Thyroid gland (tissue), 4 donors: Measurements from ENCODE around the gene ZSCAN29. TPM values are rescaled to one million over a fixed set of nuclear protein-coding genes. Genes with fewer than 3 reads are reported as not detected.

Source experiments
- DNase-seq, 2 donors: peaks; one replicate each; pipeline ENCODE4 v3.0.0-alpha.2; 2019
- H3K27ac ChIP-seq, 3 donors: fragments of 200-600 bp; sonication (generic); 1 replicate in 2 of 3; 2 replicates in 1 of 3; pipeline ENCODE4 v1.5.1; 2016 to 2019; ENCODE audit warnings: mild to moderate bottlenecking in 1 of 3, moderate library complexity in 1 of 3
- H3K27me3 ChIP-seq: fragments of 200-600 bp; sonication (generic); one replicate; pipeline ENCODE4 v1.5.1; 2019
- H3K36me3 ChIP-seq, 2 donors: fragments of 200-600 bp; sonication (generic); one replicate each; pipeline ENCODE4 v1.5.1; 2016 to 2019
- H3K4me1 ChIP-seq, 2 donors: fragments of 200-600 bp; sonication (generic); one replicate each; pipeline ENCODE4 v1.5.1; 2017 to 2019
- H3K4me3 ChIP-seq, 3 donors: fragments of 200-600 bp; sonication (generic); replicated peaks in 1 of 3; 1 replicate in 2 of 3; 2 replicates in 1 of 3; pipeline ENCODE4 v1.5.1; 2016; ENCODE audit warnings: mild to moderate bottlenecking in 1 of 3
- H3K9me3 ChIP-seq: fragments of 200-600 bp; sonication (generic); one replicate; pipeline ENCODE4 v1.5.1; 2017
- POLR2A ChIP-seq, 2 donors: fragments of 450-650 bp; IDR thresholded peaks; one replicate each; pipeline ENCODE4 v1.6.1; 2017; ENCODE audit warnings: antibody characterized with exemption in 2 of 2, mild to moderate bottlenecking in 2 of 2, moderate library complexity in 1 of 2
- WGBS, 2 donors: methylation state at CpG; one replicate each; pipeline ENCODE4 v1.1.5; 2017; 5-methylcytosine and 5-hydroxymethylcytosine counted together
- intact Hi-C: fragments of 100-400 bp; cut with DNase I; formaldehyde crosslinking; loops from one replicate; pipeline ENCODE4 v1.15.1; 2023
- total RNA-seq, 4 donors: library from RNA; depleted of rRNA; stranded (reverse); fragments of >200 nt; gene quantifications; one replicate each; pipeline ENCODE4 v1.2.3, GENCODE V29; 2016
- TF ChIP-seq, protein P1 (sequence below), 6 experiments: fragments of 200-600 bp in 3 of 6; fragments of 450-650 bp in 3 of 6; sonication (generic) in 3 of 6; IDR thresholded peaks; one replicate each; pipeline ENCODE4 v1.5.1; 2016 to 2019; ENCODE audit warnings: antibody characterized with exemption in 6 of 6, mild to moderate bottlenecking in 2 of 6, inconsistent platforms in 1 of 6, moderate library complexity in 1 of 6

The ZSCAN29 gene
- total RNA-seq, 4 donors from 2014 or later: 18.2 to 22.6 (median 20.3) TPM

GRCh38 chr15:43316016-43316970 lies 54.5 kb downstream of the ZSCAN29 start:
- 64 to 74% methylated on average over 6 of the region's 6 CpGs for WGBS, 2 donors
- no peak overlapping the region for H3K27ac ChIP-seq
- intact Hi-C loops: no loop called here

GRCh38 chr15:43314171-43314570 lies 56.7 kb downstream of the ZSCAN29 start:
- Histone ChIP-seq H3K36me3 (no peaks in the 10 kb centered on the region), H3K4me3 (no peak overlapping the region), H3K4me1 (peaks cover 0 to 8% of the 10 kb centered on the region in 2 donors), H3K27ac (no peak overlapping the region), H3K27me3 (no peaks in the 10 kb centered on the region), H3K9me3 (no peaks in the 10 kb centered on the region)
- DNase-seq: no peak
- intact Hi-C loops: no loop called here
- WGBS, 2 donors: 83 to 85% methylated on average over 3 of the region's 3 CpGs
- TF ChIP-seq POLR2A (IDR thresholded peaks at IDR 0.05): no peak
- TF ChIP-seq, protein P1, sequence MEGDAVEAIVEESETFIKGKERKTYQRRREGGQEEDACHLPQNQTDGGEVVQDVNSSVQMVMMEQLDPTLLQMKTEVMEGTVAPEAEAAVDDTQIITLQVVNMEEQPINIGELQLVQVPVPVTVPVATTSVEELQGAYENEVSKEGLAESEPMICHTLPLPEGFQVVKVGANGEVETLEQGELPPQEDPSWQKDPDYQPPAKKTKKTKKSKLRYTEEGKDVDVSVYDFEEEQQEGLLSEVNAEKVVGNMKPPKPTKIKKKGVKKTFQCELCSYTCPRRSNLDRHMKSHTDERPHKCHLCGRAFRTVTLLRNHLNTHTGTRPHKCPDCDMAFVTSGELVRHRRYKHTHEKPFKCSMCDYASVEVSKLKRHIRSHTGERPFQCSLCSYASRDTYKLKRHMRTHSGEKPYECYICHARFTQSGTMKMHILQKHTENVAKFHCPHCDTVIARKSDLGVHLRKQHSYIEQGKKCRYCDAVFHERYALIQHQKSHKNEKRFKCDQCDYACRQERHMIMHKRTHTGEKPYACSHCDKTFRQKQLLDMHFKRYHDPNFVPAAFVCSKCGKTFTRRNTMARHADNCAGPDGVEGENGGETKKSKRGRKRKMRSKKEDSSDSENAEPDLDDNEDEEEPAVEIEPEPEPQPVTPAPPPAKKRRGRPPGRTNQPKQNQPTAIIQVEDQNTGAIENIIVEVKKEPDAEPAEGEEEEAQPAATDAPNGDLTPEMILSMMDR (IDR thresholded peaks at IDR 0.05): no peak

More at GRCh38 chr15:43316016-43316970, 54.5 kb downstream of the ZSCAN29 start:
- TF ChIP-seq POLR2A (IDR thresholded peaks at IDR 0.05): no peak
- TF ChIP-seq, protein P1 (IDR thresholded peaks at IDR 0.05): no peak
- H3K36me3 ChIP-seq: no peaks in the 10 kb centered on the region
- no peaks in the 10 kb centered on the region for H3K9me3 ChIP-seq
- H3K4me1 ChIP-seq: peaks cover 0 to 12% of the 10 kb centered on the region in 2 donors
- H3K4me3 ChIP-seq: no peak overlapping the region
- DNase-seq: no peak
- H3K27me3 ChIP-seq: no peaks in the 10 kb centered on the region

- no peaks in the 10 kb centered on the region for H3K36me3 ChIP-seq
- no peaks in the 10 kb centered on the region for H3K27me3 ChIP-seq
- no peaks in the 10 kb centered on the region for H3K4me1 ChIP-seq
- no peaks in the 10 kb centered on the region for H3K9me3 ChIP-seq
- DNase-seq: no peak
- TF ChIP-seq, protein P1 (IDR thresholded peaks at IDR 0.05): no peak
- no peak overlapping the region for H3K4me3 ChIP-seq
- no peak overlapping the region for H3K27ac ChIP-seq
- 76 to 78% methylated on average over 4 of the region's 4 CpGs for WGBS, 2 donors
- intact Hi-C loops: no loop called here
These were observed 58.5 kb downstream of the ZSCAN29 start for GRCh38 chr15:43312378-43312777.

Other genes with a start within 250 kb of the ZSCAN29 start
- 10 to 100 TPM; 37.1 to 50.0 (median 42.6) TPM for gene TMEM62, start 237.5 kb downstream of the ZSCAN29 start, total RNA-seq
- 100 to 1,000 TPM in 2 of 4 donors, 10 to 100 TPM in 2; 88.7 to 154 (median 110) TPM for gene CCNDBP1, start 185.6 kb downstream of the ZSCAN29 start, total RNA-seq
- gene EPB42, start 150.0 kb downstream of the ZSCAN29 start, total RNA-seq: not detected
- gene TGM5, start 104.1 kb downstream of the ZSCAN29 start, total RNA-seq: not detected
- not detected for gene TGM7, start 68.8 kb downstream of the ZSCAN29 start, total RNA-seq
- 10 to 100 TPM in 1 of 4 donors, 1 to 10 TPM in 3; 5.8 to 14.1 (median 6.5) TPM for gene LCMT2, start 40.5 kb downstream of the ZSCAN29 start, total RNA-seq
- 10 to 100 TPM; 10.7 to 23.6 (median 17.6) TPM for gene TUBGCP4, start 58 bp upstream of the ZSCAN29 start, total RNA-seq
- 10 to 100 TPM; 46.4 to 98.0 (median 72.7) TPM for gene TP53BP1, start 122.1 kb upstream of the ZSCAN29 start, total RNA-seq
- gene MAP1A, start 146.6 kb upstream of the ZSCAN29 start, total RNA-seq: 10 to 100 TPM; 12.4 to 27.1 (median 17.2) TPM
- 100 to 1,000 TPM in 1 of 4 donors, 10 to 100 TPM in 3; 26.3 to 107 (median 52.3) TPM for gene PPIP5K1, start 219.2 kb upstream of the ZSCAN29 start, total RNA-seq
- 10 to 100 TPM in 3 of 4 donors, 1 to 10 TPM in 1; 4.3 to 41.2 (median 21.8) TPM for gene CKMT1B, start 223.0 kb upstream of the ZSCAN29 start, total RNA-seq
- 1 to 10 TPM in 3 of 4 donors, under 1 TPM in 1; 0.13 to 1.3 (median 1.2) TPM for gene STRC, start 247.8 kb upstream of the ZSCAN29 start, total RNA-seq